HL-60 (cell line): ENCODE measurements around the gene FDPS.
"Not testable (repeated sequence)": the region's sequence is repeated elsewhere in the genome, so short reads cannot be mapped to it uniquely, and the experiment has no call there.

Experiments
- DNase-seq, 2 experiments: peaks; one replicate each; pipeline ENCODE4 v3.0.0-alpha.2; 2010 to 2020; ENCODE audit warnings: low read depth in 1 of 2, low spot score in 1 of 2
- H3K27ac ChIP-seq: fragments of 250-450 bp; sonication (Bioruptor Pico); replicated peaks from 2 replicates; pipeline ENCODE4 v1.5.1; 2020; ENCODE audit warnings: mild to moderate bottlenecking, moderate library complexity
- H3K27me3 ChIP-seq: fragments of 250-450 bp; sonication (Bioruptor Pico); 2 replicates; pipeline ENCODE4 v1.5.1; 2021; ENCODE audit warnings: mild to moderate bottlenecking, moderate library complexity; ENCODE audit not compliant: insufficient read depth, poor library complexity, severe bottlenecking
- H3K4me3 ChIP-seq: replicated peaks from 2 replicates; pipeline ENCODE4 v1.5.1; 2011; ENCODE audit warnings: mild to moderate bottlenecking, control low read depth, low read length; ENCODE audit not compliant: insufficient read depth
- GABPA ChIP-seq: IDR thresholded peaks from 2 replicates; pipeline ENCODE4 v1.6.1; 2012; ENCODE audit warnings: low read depth
- POLR2AphosphoS5 ChIP-seq: IDR thresholded peaks from 2 replicates; pipeline ENCODE4 v1.6.1; 2012; ENCODE audit warnings: low read depth
- REST ChIP-seq: IDR thresholded peaks from 2 replicates; pipeline ENCODE4 v1.6.1; 2012; ENCODE audit warnings: low read depth; ENCODE audit not compliant: insufficient replicate concordance
- SPI1 ChIP-seq: IDR thresholded peaks from 2 replicates; pipeline ENCODE4 v1.6.1; 2012; ENCODE audit warnings: low read depth, mild to moderate bottlenecking, borderline replicate concordance
- TF ChIP-seq, protein P1 (sequence below): IDR thresholded peaks from one replicate; pipeline ENCODE4 v1.5.1; 2011; ENCODE audit warnings: low read length, control low read depth, inconsistent platforms; ENCODE audit not compliant: insufficient read depth

The FDPS gene

GRCh38 chr1:155285631-155286044 lies 23.0 kb upstream of the FDPS start:
- TF ChIP-seq, protein P1, sequence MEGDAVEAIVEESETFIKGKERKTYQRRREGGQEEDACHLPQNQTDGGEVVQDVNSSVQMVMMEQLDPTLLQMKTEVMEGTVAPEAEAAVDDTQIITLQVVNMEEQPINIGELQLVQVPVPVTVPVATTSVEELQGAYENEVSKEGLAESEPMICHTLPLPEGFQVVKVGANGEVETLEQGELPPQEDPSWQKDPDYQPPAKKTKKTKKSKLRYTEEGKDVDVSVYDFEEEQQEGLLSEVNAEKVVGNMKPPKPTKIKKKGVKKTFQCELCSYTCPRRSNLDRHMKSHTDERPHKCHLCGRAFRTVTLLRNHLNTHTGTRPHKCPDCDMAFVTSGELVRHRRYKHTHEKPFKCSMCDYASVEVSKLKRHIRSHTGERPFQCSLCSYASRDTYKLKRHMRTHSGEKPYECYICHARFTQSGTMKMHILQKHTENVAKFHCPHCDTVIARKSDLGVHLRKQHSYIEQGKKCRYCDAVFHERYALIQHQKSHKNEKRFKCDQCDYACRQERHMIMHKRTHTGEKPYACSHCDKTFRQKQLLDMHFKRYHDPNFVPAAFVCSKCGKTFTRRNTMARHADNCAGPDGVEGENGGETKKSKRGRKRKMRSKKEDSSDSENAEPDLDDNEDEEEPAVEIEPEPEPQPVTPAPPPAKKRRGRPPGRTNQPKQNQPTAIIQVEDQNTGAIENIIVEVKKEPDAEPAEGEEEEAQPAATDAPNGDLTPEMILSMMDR = no peak
- TF ChIP-seq GABPA (no peak), POLR2AphosphoS5 (no peak), REST (no peak)
- DNase-seq = no peak
- H3K4me3 ChIP-seq = no peak overlapping the region
- no peaks in the 10 kb centered on the region for H3K27me3 ChIP-seq
- no peak overlapping the region for H3K27ac ChIP-seq

DNA sequence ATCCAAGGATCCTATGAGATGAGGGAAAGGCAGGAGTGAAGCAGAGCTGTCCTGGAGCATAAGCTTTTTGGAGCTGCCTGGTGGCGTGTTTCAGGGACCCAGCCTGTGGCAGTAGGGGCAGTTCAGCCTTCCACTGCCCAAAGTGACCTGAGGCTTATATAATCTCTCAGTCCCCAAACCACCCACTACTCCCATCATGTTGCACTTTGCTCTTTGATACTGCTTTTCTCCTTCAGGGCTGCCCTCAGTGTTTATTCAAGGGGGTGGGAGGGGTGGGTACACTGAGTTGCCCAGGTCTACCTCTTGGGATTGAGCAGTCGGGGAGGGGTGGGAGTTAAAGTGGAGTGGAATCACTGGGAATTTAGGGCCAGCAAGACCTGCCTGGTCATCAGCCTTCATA lies 22.1 kb upstream of the FDPS start:
- Histone ChIP-seq H3K27ac (no peak overlapping the region), H3K27me3 (no peaks in the 10 kb centered on the region), H3K4me3 (no peak overlapping the region)
- TF ChIP-seq REST (no peak), POLR2AphosphoS5 (no peak), GABPA (no peak), SPI1 (no peak)
- TF ChIP-seq, protein P1 = no peak
- DNase-seq = no peak

DNA sequence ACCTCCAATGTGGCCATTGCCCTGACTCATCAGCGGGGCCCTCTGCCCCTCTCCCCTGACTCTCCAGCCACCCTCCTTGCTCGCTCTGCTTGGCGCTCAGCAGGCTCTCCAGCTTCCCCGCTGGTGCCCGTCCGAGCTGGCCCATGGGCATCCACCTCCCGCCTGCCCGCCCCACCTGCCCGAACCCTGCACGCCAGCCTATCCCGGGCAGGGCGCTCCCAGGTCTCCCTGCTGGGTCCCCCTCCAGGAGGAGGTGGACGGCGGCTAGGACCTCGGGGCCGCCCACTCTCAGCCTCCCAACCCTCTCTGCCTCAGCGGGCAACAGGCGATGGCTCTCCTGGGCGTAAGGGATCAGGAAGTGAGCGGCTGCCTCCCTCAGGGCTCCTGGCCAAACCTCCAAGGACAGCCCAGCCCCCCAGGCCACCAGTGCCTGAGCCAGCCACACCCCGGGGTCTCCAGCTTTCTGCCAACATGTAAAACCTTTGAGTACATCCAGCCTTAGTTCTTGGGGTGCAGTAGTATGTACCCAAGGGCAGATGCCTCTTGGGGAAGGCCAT lies 20.6 kb upstream of the FDPS start:
- TF ChIP-seq GABPA (no peak), SPI1 (no peak), POLR2AphosphoS5 (no peak), REST (no peak)
- TF ChIP-seq, protein P1 = no peak
- DNase-seq = no peak
- H3K27me3 ChIP-seq = peaks cover 4% of the 10 kb centered on the region
- H3K4me3 ChIP-seq = no peak overlapping the region
- H3K27ac ChIP-seq = no peak overlapping the region

DNA sequence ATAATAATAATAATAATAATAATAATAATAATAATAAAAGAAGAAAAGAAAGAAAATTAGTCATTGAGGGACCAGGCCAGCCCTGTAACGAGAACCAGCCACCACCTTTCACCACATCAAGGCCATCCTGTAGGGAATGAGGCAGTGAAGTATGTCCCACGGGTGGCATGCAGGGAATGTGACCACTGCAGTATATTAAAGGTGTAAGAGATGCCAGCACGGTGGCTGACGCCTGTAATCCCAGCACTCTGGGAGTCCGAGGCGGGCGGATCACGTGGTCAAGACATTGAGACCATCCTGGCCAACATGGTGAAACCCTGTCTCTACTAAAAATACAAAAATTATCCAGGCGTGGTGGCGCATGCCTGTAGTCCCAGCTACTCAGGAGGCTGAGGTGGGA lies 17.7 kb upstream of the FDPS start:
- peaks cover 12% of the 10 kb centered on the region for H3K27me3 ChIP-seq
- H3K27ac ChIP-seq, DNase-seq, H3K4me3 ChIP-seq: not testable (repeated sequence)
